Neural cell (in vitro differentiated cells): ENCODE data around the gene JPH2.

Experiments
- CTCF ChIP-seq: fragments of 450-650 bp; IDR thresholded peaks from 2 replicates; pipeline ENCODE4 v1.5.1; 2014; ENCODE audit warnings: antibody characterized with exemption, mild to moderate bottlenecking, moderate library complexity; ENCODE audit not compliant: poor library complexity, severe bottlenecking
- EZH2 ChIP-seq: fragments of 200-600, 300-800 bp; shearing (Covaris generic), sonication (generic); IDR thresholded peaks from 2 replicates; pipeline ENCODE4 v1.6.1; 2014; ENCODE audit warnings: antibody characterized with exemption, low read length, borderline replicate concordance, mild to moderate bottlenecking; ENCODE audit not compliant: insufficient read depth, poor library complexity, severe bottlenecking
- MXI1 ChIP-seq: fragments of 450-650 bp; conservative IDR thresholded peaks from 2 replicates; pipeline ENCODE4 v1.6.1; 2014; ENCODE audit warnings: antibody characterized with exemption, mild to moderate bottlenecking; ENCODE audit not compliant: poor library complexity, severe bottlenecking
- POLR2AphosphoS5 ChIP-seq: IDR thresholded peaks from 2 replicates; pipeline ENCODE4 v1.6.1; 2012
- RAD21 ChIP-seq: fragments of 450-650 bp; conservative IDR thresholded peaks from 2 replicates; pipeline ENCODE4 v1.6.1; 2014; ENCODE audit warnings: antibody characterized with exemption, mild to moderate bottlenecking, moderate library complexity
- REST ChIP-seq: IDR thresholded peaks from 2 replicates; pipeline ENCODE4 v1.6.1; 2012; ENCODE audit warnings: borderline replicate concordance
- TAF1 ChIP-seq: IDR thresholded peaks from 2 replicates; pipeline ENCODE4 v1.6.1; 2012; ENCODE audit warnings: low read depth

GRCh38 chr20:44234566-44235317 is 47.8 kb upstream of the JPH2 start:
- TF ChIP-seq CTCF (no peak), EZH2 (no peak), POLR2AphosphoS5 (no peak), MXI1 (no peak), RAD21 (no peak), TAF1 (no peak), REST (no peak)
